Nephron (organoid): ENCODE results near the gene CEP170.
A peak's percentile ranks its signal among the peaks of the same experiment; 100 is the strongest.

Source experiments
- H3K27ac Mint-ChIP-seq, 3 experiments: 2 replicates each; pipeline ENCODE4 v1.8.0; 2020; ENCODE audit warnings: mixed read lengths in 3 of 3, mild to moderate bottlenecking in 2 of 3, moderate library complexity in 1 of 3
- H3K27me3 Mint-ChIP-seq: 2 replicates; pipeline ENCODE4 v1.8.0; 2021; ENCODE audit warnings: low read depth, mild to moderate bottlenecking, moderate library complexity, mixed read lengths
- H3K36me3 Mint-ChIP-seq: 2 replicates; pipeline ENCODE4 v1.8.0; 2020; ENCODE audit warnings: low read depth, mixed read lengths
- H3K4me1 Mint-ChIP-seq: 2 replicates; pipeline ENCODE4 v1.8.0; 2020; ENCODE audit warnings: mixed read lengths
- H3K4me3 Mint-ChIP-seq, 3 experiments: 2 replicates each; pipeline ENCODE4 v1.8.0; 2020; ENCODE audit warnings: mild to moderate bottlenecking in 3 of 3, mixed read lengths in 3 of 3, moderate library complexity in 2 of 3
- H3K9me3 Mint-ChIP-seq: 2 replicates; pipeline ENCODE4 v1.8.0; 2020; ENCODE audit warnings: mixed read lengths
- TF ChIP-seq, protein P1 (sequence below), 3 experiments: fragments of 200-600 bp; sonication (generic); IDR thresholded peaks; one replicate each; pipeline ENCODE4 v1.5.0; 2021; ENCODE audit warnings: antibody characterized with exemption in 3 of 3; ENCODE audit not compliant: unreplicated experiment in 3 of 3

CEP170 gene

DNA sequence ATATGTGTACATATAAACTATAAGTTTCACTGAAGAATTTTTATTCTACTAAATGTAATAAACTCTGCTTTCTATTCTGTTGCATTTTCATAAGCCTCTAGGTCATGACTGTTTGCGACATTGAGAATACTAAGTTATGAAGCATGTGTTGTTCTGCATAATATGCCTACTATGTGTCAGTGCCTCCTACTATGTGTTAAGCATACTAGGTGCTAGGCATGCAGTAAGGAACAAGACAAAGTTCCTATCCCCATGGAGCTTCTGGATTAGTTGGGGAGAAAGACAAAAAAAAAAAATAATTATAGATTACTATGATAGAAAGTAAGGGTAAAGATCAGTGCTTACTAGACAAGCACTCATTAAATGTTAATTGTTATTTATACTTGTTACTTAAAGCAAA is 2.1 kb upstream of the CEP170 start:
- H3K4me1 Mint-ChIP-seq = peaks cover 12% of the 10 kb centered on the region
- H3K27me3 Mint-ChIP-seq = no peaks in the 10 kb centered on the region
- H3K27ac Mint-ChIP-seq = no peak overlapping the region
- H3K4me3 Mint-ChIP-seq = peak overlapping the region; percentile 44 to 94 (median 93)
- no peaks in the 10 kb centered on the region for H3K36me3 Mint-ChIP-seq
- TF ChIP-seq, protein P1, sequence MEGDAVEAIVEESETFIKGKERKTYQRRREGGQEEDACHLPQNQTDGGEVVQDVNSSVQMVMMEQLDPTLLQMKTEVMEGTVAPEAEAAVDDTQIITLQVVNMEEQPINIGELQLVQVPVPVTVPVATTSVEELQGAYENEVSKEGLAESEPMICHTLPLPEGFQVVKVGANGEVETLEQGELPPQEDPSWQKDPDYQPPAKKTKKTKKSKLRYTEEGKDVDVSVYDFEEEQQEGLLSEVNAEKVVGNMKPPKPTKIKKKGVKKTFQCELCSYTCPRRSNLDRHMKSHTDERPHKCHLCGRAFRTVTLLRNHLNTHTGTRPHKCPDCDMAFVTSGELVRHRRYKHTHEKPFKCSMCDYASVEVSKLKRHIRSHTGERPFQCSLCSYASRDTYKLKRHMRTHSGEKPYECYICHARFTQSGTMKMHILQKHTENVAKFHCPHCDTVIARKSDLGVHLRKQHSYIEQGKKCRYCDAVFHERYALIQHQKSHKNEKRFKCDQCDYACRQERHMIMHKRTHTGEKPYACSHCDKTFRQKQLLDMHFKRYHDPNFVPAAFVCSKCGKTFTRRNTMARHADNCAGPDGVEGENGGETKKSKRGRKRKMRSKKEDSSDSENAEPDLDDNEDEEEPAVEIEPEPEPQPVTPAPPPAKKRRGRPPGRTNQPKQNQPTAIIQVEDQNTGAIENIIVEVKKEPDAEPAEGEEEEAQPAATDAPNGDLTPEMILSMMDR (IDR thresholded peaks at IDR 0.05; ENCODE audit: unreplicated experiment in 3 of 3) = no peak
- H3K9me3 Mint-ChIP-seq = no peaks in the 10 kb centered on the region

GRCh38 chr1:243256590-243256989 is 1.5 kb upstream of the CEP170 start:
- H3K9me3 Mint-ChIP-seq = no peaks in the 10 kb centered on the region
- peak overlapping the region; percentile 99 to 100 (median 99) for H3K27ac Mint-ChIP-seq
- TF ChIP-seq, protein P1 (IDR thresholded peaks at IDR 0.05; ENCODE audit: unreplicated experiment in 3 of 3) = no peak
- H3K4me1 Mint-ChIP-seq = peaks cover 18% of the 10 kb centered on the region
- H3K27me3 Mint-ChIP-seq = no peaks in the 10 kb centered on the region
- H3K4me3 Mint-ChIP-seq = peak overlapping the region; percentile 91 to 94 (median 93)
- H3K36me3 Mint-ChIP-seq = peaks cover 4% of the 10 kb centered on the region

DNA sequence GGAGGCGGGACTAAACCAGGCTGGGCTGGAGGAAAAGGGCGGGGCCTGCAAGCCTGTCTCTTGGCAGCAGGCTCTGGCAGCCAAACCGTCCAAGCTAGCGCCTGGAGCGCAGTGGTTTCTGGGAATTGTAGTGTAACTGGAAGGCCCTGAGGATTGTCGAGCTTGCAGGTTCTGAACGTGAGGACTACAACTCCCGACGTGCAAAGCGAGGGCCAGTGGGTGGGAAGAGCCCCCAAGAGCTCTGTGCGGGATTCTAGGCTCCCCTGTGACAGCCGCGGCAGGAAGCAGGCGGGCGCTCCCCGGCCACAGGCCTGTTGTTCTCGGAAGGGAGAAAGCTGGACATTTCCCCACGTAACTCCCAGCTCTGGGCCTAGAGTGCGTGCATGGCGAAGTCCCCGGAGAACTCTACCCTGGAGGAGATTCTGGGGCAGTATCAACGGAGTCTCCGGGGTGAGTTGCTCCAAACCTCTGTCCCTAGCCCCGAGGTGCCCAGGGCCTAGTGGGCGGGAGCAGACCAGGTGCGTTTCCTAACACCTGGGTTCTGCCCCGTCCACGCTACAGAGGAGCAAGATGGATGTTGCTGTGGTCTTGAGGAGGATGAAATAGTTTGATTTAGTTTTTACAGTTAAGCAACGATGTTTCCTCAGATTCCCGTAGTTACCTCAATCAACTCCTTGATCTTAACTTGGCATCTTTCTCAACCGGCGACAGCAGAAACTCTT is 871 bp upstream of the CEP170 start, which contains the start of gene SDCCAG8:
TSS of gene SDCCAG8 (plus strand) at position 251 of the 722 bp plus-strand sequence. CDS start at position 384, 133 bp downstream.
- peaks cover 5% of the 10 kb centered on the region for H3K36me3 Mint-ChIP-seq
- peak within 1 kb of the TSS; percentile 99 to 100 (median 99) for H3K27ac Mint-ChIP-seq
- H3K9me3 Mint-ChIP-seq = no peaks in the 10 kb centered on the region
- peaks cover 21% of the 10 kb centered on the region for H3K4me1 Mint-ChIP-seq
- H3K27me3 Mint-ChIP-seq = no peaks in the 10 kb centered on the region
- TF ChIP-seq, protein P1 (IDR thresholded peaks at IDR 0.05; ENCODE audit: unreplicated experiment in 3 of 3) = no peak
- H3K4me3 Mint-ChIP-seq = peak within 1 kb of the TSS; percentile 91 to 94 (median 93)

- H3K4me1 Mint-ChIP-seq = peaks cover 32% of the 10 kb centered on the region
- peak overlapping the region; percentile 98 to 99 (median 98) for H3K27ac Mint-ChIP-seq
- H3K27me3 Mint-ChIP-seq = no peaks in the 10 kb centered on the region
These were observed 701 bp downstream of the CEP170 start for GRCh38 chr1:243254233-243254926.

GRCh38 chr1:243253926-243254232 is 1.2 kb downstream of the CEP170 start:
- Mint-ChIP-seq H3K4me1 (peaks cover 32% of the 10 kb centered on the region), H3K36me3 (peaks cover 11% of the 10 kb centered on the region), H3K9me3 (no peaks in the 10 kb centered on the region), H3K4me3 (peak overlapping the region; percentile 97 to 99 (median 99)), H3K27me3 (no peaks in the 10 kb centered on the region), H3K27ac (peak overlapping the region; percentile 98 to 99 (median 98))
- TF ChIP-seq, protein P1 (IDR thresholded peaks at IDR 0.05; ENCODE audit: unreplicated experiment in 3 of 3) = no peak

More at GRCh38 chr1:243254233-243254926, 701 bp downstream of the CEP170 start:
- Mint-ChIP-seq H3K36me3 (peaks cover 9% of the 10 kb centered on the region), H3K4me3 (peak overlapping the region; percentile 97 to 99 (median 99)), H3K9me3 (no peaks in the 10 kb centered on the region)
- TF ChIP-seq, protein P1 (IDR thresholded peaks at IDR 0.05; ENCODE audit: unreplicated experiment in 3 of 3) = no peak
